ENCODE data around the gene KCNC2.

The KCNC2 gene

DNA sequence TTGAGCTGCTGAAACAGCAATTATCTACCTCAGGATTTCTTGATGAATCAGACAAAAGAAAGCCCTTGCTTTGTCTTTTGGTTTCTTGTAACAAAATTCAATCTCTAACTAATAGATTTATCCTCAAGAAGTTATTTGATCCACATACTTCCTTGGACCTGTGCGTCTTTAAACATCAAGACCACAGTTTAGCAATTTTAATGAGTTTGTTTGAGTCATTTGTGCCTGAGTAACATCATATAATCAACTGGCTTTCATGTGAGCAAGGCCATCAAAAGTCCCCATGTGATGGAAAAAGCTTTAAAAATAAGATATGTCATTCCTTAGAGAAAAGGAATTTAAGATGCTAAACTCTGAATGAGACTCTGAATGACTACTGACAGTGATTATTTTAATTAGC lies 52.3 kb downstream of the KCNC2 start:
- DNase-seq, result no peak

DNA sequence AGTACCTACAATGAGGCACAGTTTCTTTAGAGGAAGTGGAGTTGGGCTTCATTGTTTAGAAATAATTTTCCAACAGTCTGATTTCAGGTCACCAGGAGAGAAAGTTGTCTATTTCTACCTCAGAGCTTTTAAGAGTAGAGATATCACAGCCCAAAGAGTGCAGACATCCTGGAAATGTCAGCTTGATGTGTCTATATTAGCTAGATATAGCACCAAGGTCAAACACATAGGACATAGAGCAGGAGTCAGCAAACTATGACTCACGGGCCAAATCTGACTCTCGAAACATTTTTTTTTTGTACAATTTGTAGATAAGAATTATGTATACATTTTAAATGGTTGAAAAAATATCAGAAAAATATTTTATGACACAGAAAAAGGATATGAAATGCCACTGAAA lies 53.7 kb downstream of the KCNC2 start:
- DNase-seq, result no peak

DNA sequence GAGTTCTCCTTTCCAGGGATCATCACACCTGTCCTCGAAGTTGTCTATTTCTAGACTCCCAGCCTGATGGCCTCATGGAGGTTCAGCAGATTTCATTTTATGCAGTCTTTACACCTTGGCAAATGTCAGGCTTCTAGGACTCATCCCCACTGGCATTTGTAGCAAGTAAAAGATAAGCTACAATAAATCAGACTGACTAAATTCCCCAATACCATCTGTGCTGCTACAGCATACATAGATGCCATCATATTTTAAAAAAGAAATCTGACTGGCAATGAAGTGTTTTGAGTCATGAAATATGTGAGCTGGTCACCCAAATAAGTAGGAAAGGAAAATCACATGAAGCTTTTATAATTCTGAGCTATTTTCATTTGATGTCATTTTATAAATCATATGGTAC lies 55.3 kb downstream of the KCNC2 start:
- DNase-seq, result no peak

DNA sequence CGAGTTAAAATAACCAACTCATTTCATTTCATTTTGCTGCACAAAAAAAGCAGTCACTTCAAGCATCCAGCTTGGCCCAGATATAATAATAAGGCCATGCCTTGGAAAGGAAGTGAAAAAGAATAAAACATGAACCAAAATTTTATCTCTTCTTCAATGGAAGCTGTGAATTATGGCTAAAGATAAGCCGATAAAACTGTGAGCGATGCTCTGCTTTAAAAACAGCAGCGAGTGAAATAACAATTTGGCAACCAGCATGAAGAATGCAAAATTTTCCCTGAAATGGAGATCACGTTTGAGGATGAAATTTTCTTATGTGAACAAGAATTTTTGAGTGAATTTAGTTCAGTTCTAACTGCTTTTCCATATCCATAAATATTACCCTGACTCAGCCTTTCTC lies 70.4 kb downstream of the KCNC2 start:
- DNase-seq, result no peak

DNA sequence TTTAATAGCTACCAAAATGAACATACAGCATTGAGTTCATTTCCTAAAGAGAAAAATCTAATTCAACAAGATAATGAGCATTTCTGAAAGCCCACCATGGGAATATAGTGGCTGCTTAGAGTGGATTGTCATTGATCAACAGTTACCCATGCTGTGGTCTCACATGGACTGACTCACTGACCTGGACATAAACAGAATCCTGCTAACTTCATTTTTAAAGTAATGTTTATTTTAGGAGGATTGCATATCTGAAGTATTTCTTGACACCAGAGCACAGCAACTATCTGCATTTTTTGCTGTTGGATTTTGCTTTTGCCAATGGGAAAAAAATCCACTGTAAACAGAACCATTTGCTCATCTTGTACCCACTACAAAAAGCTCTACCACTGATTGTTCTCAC lies 71.7 kb downstream of the KCNC2 start:
- DNase-seq, result no peak

DNA sequence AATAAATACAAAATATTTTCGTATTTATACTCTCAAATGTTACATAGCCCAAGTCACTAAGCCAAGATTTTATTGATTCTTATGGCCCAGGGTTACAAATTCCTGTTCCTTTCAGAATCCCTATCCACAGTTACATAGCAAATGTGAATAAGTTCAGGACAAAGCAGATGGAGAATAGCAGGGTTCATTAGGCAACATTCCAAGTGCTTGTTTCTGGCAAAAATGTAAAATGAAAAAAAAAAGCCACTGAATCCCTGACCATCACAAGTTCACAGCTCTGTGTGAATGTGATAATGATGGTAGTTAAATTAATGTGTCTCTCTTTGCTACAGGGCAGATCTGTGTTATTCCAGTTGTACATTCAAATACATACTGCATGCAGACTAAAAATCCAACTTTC lies 74.6 kb downstream of the KCNC2 start:
- DNase-seq, result no peak

DNA sequence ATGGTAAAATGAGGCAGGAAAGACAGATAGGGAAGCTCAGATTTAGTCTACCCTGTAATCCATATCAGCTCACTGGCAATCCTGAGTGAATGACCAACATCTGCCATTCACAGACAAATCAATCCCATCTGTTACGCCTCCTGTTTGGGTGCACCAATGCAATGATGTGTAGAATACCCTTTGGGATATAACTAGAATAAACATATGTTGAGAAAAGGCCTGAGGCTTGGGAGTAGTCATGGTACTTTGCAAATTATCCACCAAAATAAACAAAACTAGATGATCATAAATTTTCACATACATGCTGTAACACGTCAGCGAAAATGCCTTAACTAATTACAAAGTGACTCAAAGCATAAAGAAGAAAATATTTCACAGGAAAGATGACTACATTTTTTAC lies 78.8 kb downstream of the KCNC2 start:
- DNase-seq, result no peak

DNA sequence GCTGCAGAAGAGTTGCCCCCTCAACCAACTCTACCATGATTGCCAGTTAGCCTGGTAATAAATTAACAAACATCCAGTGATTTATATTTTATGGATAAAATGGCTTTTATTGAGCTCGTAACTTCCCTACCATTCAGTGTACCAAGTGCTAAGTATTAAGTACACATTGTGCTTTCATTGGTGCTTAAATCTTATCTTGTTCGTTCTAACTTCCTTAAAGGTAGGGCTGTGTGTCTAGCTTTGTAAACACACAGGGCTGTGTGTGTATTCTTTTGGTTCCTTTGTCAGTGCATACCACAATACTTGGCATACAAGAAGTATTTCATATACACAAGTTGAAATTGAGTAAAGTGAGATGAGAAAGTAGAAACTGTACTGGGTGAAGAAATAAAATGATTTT lies 80.4 kb downstream of the KCNC2 start:
- DNase-seq, result no peak

DNA sequence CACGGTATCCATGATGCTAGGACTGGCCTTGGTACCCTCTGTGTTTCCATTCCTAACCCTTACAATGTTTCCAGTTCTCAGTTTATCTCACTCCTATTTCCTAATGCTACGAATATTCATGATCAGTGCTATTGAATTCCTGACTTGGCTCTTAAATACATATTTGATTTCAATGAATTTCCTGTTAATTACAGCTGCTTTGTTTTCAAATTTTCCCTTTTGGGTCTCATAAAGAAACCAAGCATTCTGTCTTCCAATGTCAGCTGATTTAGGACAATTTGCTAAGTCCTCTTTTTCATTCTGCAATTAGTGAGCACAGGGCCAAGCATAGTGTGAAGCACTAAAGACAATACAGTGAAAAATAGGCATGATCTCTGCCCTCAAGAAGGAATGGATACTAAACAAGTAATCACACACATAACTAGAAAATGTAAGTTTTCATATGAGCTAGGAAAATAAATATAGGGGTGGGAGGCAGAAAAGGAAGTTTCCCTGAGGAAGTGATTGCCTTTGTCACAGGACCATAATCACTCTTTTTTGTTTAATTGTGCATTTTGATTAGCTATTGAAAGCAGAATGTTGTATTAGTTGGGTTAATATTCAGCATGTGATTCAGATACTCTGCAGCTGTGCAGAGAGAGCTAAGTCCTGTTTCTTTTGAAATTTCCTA lies 88.5 kb downstream of the KCNC2 start:
- no peak for DNase-seq

DNA sequence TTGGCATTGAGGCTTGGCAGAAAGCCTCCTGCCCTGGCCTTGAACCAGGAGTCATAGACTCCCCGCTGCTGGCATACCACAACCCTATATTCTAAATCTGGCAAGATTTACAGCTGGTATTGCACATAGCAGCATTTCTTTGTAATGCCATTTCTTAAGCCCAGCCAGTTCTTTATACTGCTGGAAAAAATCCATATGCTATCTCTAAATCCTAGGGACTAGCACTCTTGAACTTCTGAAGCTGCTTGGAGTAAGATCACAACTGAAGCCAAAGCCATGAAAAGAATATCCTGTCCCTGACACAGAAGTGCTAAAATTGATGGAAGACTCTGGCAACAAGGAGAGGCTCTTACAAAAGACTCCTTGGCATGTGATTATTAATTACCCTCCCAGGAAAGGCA lies 89.3 kb downstream of the KCNC2 start:
- DNase-seq, result no peak

DNA sequence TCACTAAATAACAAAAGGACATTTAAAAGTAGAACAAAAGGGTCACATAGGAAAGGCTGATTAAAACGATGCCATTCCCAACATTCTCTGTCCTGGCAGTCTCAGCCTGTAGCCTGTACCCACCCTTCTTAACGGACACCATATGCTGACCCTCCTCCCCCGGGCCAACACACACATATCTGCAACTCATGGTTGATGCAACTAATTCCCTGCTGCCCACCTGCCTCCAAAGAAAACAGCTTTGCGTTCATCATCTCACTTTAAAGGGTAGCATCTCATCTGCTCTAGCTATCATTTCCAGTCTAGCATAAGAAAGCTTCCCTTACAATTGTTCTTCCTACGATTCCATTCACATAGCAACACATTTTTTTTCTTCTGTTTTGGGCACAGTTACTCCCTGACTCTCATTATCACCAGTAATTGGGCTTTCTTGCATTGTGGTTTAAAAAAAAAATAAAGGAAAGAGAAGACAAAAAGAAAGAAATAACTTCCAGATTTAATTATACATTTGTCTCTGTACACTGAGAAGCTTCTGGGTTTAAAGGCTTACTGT lies 92.9 kb downstream of the KCNC2 start:
- no peak for DNase-seq

DNA sequence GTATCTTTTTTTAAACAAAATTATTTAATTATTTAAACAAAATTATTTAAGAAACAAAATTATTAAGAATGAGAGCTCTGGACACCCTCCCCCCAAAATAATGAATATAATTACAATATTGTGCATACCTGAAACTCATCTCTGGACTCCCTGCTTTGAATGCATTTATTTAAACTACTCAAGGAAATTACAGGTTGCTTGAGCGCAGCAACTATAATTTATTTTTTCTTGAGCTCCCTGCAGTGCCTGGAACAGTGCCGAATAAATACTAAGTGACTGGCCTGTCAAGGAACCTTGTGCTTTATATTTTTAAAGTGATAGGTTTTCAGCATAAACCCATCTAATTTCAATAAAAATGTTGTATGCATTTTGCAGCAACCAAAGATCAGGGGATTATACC lies 93.9 kb downstream of the KCNC2 start:
- DNase-seq, result no peak

DNA sequence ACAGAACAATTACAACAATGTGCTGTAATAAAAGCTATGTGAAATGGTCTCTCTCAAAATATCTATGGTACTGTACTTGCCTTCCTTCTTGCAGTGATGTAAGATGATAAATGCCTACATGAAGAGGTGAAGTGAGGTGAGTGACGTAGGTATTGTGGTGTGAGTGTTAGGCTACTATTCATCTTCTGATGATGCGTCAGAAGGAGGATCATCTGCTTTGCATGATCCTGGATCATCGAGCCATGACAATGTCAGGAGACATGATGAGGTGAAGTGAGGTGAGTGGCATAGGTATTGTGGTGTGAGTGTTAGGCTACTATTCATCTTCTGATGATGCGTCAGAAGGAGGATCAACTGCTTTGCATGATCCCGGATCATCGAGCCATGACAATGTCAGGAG lies 105.8 kb downstream of the KCNC2 start:
- no peak for DNase-seq

DNA sequence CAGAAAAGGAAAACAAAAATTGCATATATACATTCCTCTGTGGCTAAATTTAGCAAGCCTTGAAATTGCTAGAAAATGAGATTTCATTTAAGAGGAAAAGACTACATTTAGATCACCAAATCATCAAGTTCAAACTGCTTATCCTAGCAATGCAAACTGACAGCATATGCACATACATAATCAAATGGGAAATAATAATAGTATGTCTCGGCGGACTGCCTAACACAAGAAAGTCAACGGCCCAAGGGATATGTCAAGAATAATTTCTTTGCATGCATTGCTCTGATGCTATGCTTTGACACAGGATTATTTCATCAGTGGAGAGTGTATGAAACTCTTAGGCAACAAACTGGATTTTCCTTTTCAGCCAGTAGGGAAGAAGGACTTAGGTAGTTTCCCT lies 107.9 kb downstream of the KCNC2 start:
- DNase-seq, result no peak

DNA sequence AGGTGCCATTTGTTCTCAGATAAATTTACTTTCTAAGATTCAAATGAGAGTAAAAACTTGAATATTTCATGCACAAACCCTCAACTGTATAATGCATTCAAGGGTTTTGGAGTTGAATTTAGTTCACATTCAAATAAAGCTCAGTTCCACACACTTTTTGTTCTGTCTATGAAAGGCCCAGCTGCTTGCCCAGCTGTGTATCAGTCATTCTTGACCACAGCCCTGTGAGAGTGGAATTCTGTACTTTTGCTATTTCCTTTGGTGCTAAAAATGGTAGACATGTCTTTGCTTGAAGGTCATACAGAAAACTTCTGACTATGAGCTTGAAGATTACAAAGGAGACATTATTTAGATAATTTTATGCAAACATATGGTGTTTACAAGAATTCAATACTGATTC lies 110.4 kb downstream of the KCNC2 start:
- no peak for DNase-seq

DNA sequence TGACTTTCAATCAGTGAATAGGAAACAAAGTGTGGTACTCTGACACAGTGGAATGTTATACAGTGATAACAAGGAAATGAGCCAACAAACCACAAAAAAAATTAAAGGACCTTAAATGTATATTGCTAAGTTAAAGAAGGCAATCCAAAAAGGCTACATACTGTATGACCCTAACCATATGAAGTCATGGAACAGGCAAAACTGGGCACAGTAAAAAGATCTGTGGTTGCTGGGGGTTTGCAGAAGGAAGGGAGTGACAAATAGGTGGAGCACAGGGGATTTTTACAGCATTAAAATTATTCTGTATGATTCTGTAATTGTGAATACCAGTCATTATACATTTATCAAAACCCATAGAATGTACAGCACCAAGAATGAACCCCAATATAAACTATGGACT lies 112.6 kb downstream of the KCNC2 start:
- no peak for DNase-seq

DNA sequence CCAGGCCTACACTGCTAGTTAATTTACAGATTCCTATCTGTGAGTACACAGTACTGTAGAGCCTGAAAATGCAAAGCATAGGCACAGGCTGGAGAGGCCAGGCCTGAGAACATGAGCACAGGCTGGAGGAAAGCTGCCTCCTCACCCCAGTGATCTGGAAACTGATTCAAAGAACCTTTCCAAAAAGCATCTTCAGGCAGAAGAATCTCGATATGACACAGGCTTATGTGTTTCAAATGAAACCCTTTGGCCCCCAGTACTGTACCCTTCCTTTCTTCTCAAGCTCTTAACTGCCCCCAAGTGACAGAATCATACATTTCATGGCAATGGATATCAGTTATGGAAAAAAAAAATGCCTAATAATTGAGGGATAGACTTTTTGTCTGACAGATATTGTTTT lies 122.0 kb downstream of the KCNC2 start:
- DNase-seq, result no peak

DNA sequence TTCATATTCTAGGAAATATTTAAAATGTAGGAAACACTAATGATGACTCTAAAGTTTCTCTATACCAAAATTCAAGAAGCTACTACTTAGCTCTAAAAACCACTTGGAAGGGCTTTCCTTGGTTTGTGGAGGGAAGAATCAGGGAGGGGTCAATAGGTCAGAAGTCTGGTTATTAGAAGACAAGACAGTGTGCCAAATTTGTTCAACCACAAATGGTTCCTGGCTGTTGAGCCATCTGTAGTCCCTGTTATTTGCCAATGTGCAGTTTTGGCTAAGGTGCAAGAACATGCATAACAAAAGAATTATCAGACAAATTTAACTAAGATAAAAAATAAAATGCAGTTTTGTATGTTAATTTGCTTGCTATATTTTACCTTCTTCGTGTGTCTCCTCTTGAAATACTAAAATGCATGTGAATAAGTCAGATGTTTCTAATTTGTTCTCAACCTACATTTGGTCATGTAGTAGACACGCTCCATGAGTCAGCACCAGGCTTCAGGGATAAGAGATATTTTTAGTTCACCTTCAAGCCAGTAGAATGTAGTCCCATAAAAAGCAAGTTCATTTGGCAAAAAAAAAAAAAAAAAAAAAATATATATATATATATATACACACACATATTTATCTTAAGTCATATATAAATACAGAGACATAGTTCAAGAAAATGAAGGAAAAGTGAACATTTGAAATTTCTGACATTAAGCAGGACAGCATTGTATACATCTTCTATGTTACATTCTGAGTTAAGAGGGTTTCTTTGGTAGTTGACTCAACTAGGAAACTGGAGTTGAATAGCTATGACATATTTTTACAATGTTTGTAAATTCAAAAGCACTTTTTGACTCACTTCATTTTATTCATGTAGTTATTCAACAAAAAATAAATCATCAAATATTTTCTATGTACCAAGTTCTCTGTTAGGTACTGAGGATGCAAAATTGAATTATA lies 123.3 kb downstream of the KCNC2 start:
- no peak for DNase-seq

DNA sequence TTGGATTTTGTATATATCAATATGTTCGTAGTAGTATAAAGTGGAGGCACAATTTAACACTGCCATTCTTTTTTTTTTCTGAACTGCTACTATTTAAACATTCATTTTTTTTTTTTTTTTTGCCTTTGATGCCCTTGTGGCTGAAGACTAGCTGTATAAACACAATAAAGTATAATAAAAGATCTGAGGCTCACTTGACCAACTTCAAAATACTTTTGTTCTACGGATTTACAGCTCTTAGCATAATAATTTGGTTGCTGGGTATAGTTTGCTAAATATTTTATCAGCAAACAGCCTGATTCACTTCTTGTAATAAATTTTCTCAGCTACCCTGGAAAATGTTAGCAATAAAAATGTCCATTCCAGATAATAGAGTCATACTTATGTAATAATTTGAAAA lies 128.3 kb downstream of the KCNC2 start:
- no peak for DNase-seq

DNA sequence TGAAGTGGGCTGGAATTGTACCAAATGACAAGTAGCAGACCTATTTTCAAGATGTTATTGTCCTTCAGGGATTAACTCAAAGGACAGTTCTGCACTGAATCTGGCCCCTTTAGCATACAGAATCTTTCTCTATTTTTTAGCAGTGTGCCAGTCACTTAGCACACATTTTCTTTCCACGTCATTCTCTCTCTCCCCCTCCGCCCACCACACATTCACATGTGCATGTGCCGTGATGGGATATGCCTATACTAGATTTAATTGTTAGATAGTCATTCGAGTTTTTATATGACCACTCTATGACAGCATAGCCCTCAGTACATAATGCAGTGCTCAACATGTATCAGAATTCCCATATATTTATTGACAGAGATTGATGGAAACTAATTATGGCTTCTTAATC lies 129.1 kb downstream of the KCNC2 start:
- DNase-seq, result no peak

DNA sequence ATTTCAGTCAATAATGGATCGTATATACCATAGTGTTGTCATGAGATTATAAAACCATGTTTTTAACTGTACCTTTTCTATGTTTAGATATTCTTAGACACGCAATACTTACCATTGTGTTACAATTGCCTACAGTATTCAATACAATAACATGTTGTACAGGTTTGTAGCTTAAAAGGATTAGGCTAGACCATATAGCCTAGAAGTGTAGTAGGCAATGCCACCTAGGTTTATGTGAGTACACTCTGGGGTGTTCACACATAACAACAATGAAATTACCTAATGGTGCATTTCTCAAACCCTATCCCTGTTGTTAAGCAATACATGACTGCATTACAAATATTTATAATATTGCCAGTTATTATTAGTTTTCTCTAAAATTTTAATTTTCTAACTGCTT lies 144.2 kb downstream of the KCNC2 start:
- no peak for DNase-seq

DNA sequence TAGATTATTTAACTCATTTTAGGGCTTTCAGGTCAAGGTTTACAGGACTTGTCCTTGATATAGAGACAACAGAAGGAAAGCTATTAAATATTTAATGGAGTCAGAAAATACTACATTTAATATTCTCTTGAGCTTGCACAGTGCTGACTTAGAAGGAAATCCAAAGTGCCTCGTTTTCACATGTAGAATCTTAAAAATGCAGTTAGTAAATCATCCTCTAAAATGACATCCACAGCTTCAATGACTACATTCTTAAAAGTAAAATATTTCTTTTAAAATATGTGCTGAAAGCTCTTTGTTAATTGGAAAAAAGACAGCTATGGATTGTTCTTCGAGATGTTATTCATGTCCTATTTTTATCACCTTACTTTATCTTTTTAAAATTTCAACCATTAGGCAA lies 146.9 kb downstream of the KCNC2 start:
- no peak for DNase-seq

DNA sequence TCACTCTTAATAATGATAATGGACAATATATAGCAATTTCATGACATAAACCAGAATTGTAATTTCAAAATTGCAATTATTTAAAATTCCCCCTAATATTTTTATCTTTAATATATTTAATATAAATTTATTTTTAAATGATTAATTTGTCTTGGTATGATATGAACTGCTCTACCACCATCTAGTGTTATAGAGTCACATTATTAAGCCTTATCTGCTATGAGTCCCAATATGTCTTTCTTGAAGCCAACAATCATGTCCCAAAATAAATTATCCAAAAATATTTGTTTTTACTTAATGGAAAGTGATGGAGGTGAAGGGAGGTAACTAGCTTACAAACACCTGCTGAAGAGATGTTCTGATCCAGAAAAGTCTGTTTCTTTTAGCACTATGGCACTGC lies 151.4 kb downstream of the KCNC2 start:
- no peak for DNase-seq

DNA sequence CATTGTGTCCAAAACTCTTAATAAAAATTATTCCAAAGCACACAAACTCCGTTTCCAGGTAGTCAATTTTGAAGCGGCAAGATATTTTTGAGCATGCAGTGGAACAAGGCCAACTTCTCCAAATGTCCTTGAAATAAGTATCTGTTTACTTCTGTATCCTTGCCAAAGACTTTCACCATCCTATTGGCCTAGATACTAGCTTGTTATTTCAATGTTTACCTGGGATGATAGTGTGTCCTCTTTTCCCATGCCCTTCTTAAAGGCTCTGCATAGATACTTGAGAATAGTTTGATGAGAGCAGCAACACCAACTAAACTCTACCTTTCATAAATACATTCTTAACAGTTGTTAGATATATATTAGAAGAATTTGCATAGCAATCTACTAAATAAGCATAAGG lies 160.9 kb downstream of the KCNC2 start:
- DNase-seq, result no peak

Measured in GF-D8 (cell line).